Measurements from ENCODE around the gene NUP85. TPM values are rescaled to one million over a fixed set of nuclear protein-coding genes. Genes with fewer than 3 reads are reported as not detected.

NUP85 gene
- total and polyA plus RNA-seq, 11 donors, result 9.4 to 40.9 (median 21.5) TPM

- no peak for ATAC-seq
- 90 to 95% (median 92%) methylated on average over 14 to 17 of the region's 17 CpGs for WGBS, 4 donors
- TF ChIP-seq POLR2A (IDR thresholded peaks at IDR 0.05) (no peak), CTCF (IDR thresholded peaks at IDR 0.05) (no peak)
Measured at GRCh38 chr17:75242461-75243042, 37.1 kb downstream of the NUP85 start.

DNA sequence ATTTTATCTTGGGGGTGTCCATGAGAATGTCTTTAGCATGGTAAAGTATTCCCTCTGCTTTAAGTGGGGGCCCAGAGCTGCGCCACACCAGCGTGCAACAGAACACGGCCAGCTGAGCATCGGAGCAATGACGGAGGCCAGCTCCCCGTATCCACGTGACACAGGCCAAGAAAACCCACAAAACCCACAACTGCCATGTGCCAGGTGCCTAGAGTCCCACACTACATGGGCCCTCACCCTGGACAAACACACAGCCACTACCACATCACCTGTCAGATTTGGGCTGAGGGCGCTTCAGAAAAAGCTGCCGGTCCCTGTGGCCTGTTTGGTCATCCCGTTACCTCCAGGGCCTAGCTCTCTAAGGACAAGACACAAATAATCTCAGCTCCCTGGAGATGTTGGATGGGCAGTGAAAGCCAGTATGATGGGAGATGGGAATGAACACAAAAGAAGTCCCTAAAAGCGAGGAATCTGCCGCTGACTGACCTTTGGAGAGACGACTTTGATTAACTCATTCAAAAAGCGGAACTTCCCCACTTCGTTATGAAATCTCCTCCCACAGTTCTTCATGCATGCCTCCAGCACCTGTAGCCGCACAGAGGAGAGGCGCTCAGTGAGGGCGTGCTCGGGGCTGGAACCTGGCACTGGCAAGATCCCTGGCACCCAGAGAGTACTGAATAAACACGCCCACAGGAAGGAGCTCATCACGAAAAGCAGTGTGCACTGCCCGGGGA lies 38.8 kb downstream of the NUP85 start:
- Histone ChIP-seq H3K4me3 (no peak overlapping the region), H3K27ac (no peak overlapping the region), H3K4me1 (peaks cover 0 to 43% (median 2%) of the 10 kb centered on the region in 12 donors), H3K27me3 (no peaks in the 10 kb centered on the region), H3K36me3 (peaks cover 0 to 87% (median 73%) of the 10 kb centered on the region in 9 donors), H3K9me3 (no peaks in the 10 kb centered on the region)
- intact Hi-C loops (cut with DNase I), result no loop called here
- no peak for ATAC-seq
- DNase-seq, result no peak
- whole genome bisulfite sequencing, 4 donors, result 83 to 91% (median 90%) methylated on average over 22 of the region's 22 CpGs
- TF ChIP-seq POLR2A (IDR thresholded peaks at IDR 0.05), result no peak
- no peak for TF ChIP-seq CTCF (IDR thresholded peaks at IDR 0.05)

More at GRCh38 chr17:75242461-75243042, 37.1 kb downstream of the NUP85 start:
- intact Hi-C loops (cut with DNase I), result no loop called here
- no peaks in the 10 kb centered on the region for H3K27me3 ChIP-seq
- H3K27ac ChIP-seq, result peak overlapping the region in 1 of 12 donors; percentile 62
- DNase-seq, result no peak
- H3K4me3 ChIP-seq, result no peak overlapping the region
- no peaks in the 10 kb centered on the region for H3K9me3 ChIP-seq
- peaks cover 0 to 99% (median 90%) of the 10 kb centered on the region in 9 donors for H3K36me3 ChIP-seq
- peaks cover 0 to 48% (median 7%) of the 10 kb centered on the region in 12 donors for H3K4me1 ChIP-seq

DNA sequence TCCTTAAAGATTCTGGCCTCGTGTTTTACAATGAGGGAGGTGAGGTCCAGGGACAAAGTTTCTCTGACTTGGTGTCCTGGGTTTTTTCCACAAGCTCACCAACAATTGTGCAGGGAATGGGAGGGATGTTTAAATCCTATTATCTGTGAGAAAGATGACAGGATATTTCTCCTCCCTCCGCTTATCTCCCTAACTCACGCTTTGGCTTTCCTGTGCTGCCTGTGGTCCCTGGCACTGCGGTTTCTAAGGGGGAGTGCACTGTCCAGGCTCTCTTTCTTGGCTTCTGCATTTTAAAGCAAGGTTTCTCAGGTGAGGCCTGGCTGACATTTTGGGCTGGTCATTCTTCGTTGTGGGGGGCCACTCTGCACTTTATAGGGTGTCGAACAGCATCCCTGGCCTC lies 39.5 kb downstream of the NUP85 start:
- intact Hi-C loops (cut with DNase I), result no loop called here
- WGBS, 4 donors, result 87 to 91% (median 89%) methylated on average over 6 of the region's 6 CpGs

More for the DNA sequence above, 39.5 kb downstream of the NUP85 start:
- Histone ChIP-seq H3K36me3 (peaks cover 0 to 80% (median 66%) of the 10 kb centered on the region in 9 donors), H3K27me3 (no peaks in the 10 kb centered on the region), H3K4me3 (no peak overlapping the region), H3K27ac (no peak overlapping the region), H3K9me3 (no peaks in the 10 kb centered on the region), H3K4me1 (peaks cover 0 to 49% (median 7%) of the 10 kb centered on the region in 12 donors)
- TF ChIP-seq CTCF (IDR thresholded peaks at IDR 0.05), result no peak
- TF ChIP-seq POLR2A (IDR thresholded peaks at IDR 0.05), result no peak
- no peak for DNase-seq
- ATAC-seq, result no peak
